ENCODE results near the gene PRDM11. TPM values are rescaled to one million over a fixed set of nuclear protein-coding genes. Genes with fewer than 3 reads are reported as not detected.

The PRDM11 gene
- total and polyA plus RNA-seq, 10 of the 15 experiments (the other 5 are each of a cell fraction or from before 2014, with no cell fraction given): 0.03 to 2.4 (median 0.53) TPM

- ChIA-PET CTCF (no interaction called here), SMC1A (ENCODE audit: uncharacterized antibody, unreplicated experiment) (no interaction called here), POLR2A (no interaction called here), RAD21 (ENCODE audit: unreplicated experiment) (no interaction called here)
- whole genome bisulfite sequencing (ENCODE audit: insufficient coverage, insufficient replicate concordance, low lambda C conversion rate, missing lambda C conversion rate): 18% methylated on average over 10 of the region's 10 CpGs
- Histone ChIP-seq H3K4me3 (no peak overlapping the region), H3K79me2 (ENCODE audit: control insufficient read depth, insufficient read depth, low read length) (no peaks in the 10 kb centered on the region), H3K4me1 (ENCODE audit: control insufficient read depth, insufficient read depth, low read length) (no peaks in the 10 kb centered on the region; the same call in 1 of the 2 replicates), H3K9me3 (replicated peaks; ENCODE audit: control insufficient read depth, insufficient read depth, low read length) (no peaks in the 10 kb centered on the region), H3K27ac (ENCODE audit: control insufficient read depth, insufficient read depth) (no peak overlapping the region), H3K4me2 (ENCODE audit: control insufficient read depth, insufficient read depth) (no peak overlapping the region), H3K36me3 (ENCODE audit: control insufficient read depth in 2 of 2, insufficient read depth in 2 of 2, low read length in 1 of 2) (no peaks in the 10 kb centered on the region), H2AFZ (ENCODE audit: control insufficient read depth, low read depth, low read length) (no peak overlapping the region), H4K20me1 (ENCODE audit: control insufficient read depth, insufficient read depth) (no peaks in the 10 kb centered on the region), H3K27me3 (replicated peaks in 1 of 2; ENCODE audit: control insufficient read depth in 2 of 2, insufficient read depth in 2 of 2, low read length in 1 of 2) (no peaks in the 10 kb centered on the region), H3K9ac (ENCODE audit: control insufficient read depth, insufficient read depth, low read length) (no peak overlapping the region)
- DNase-seq (ENCODE audit: low read depth, low spot score) (no peak), ATAC-seq (no peak), FAIRE-seq (no peak)
- in situ Hi-C loops (cut with MboI) (no loop called here), intact Hi-C loops (cut with micrococcal nuclease; ENCODE audit: unreplicated experiment) (no loop called here)
- BruUV-seq (replicated peaks): no TSS peak
- TF ChIP-seq GABPA (IDR thresholded peaks at IDR 0.05; ENCODE audit: low read depth): no peak
- TF ChIP-seq TAF1 (IDR thresholded peaks at IDR 0.05; ENCODE audit: borderline replicate concordance, low read depth, low read length): no peak
- no peak for TF ChIP-seq TARDBP (IDR thresholded peaks at IDR 0.05; ENCODE audit: borderline replicate concordance)
- TF ChIP-seq ELK1 (IDR thresholded peaks at IDR 0.05; ENCODE audit: low read depth, low read length): no peak
- no peak for TF ChIP-seq HDAC6 (IDR thresholded peaks at IDR 0.05; ENCODE audit: unreplicated experiment)
- TF ChIP-seq, protein P1, sequence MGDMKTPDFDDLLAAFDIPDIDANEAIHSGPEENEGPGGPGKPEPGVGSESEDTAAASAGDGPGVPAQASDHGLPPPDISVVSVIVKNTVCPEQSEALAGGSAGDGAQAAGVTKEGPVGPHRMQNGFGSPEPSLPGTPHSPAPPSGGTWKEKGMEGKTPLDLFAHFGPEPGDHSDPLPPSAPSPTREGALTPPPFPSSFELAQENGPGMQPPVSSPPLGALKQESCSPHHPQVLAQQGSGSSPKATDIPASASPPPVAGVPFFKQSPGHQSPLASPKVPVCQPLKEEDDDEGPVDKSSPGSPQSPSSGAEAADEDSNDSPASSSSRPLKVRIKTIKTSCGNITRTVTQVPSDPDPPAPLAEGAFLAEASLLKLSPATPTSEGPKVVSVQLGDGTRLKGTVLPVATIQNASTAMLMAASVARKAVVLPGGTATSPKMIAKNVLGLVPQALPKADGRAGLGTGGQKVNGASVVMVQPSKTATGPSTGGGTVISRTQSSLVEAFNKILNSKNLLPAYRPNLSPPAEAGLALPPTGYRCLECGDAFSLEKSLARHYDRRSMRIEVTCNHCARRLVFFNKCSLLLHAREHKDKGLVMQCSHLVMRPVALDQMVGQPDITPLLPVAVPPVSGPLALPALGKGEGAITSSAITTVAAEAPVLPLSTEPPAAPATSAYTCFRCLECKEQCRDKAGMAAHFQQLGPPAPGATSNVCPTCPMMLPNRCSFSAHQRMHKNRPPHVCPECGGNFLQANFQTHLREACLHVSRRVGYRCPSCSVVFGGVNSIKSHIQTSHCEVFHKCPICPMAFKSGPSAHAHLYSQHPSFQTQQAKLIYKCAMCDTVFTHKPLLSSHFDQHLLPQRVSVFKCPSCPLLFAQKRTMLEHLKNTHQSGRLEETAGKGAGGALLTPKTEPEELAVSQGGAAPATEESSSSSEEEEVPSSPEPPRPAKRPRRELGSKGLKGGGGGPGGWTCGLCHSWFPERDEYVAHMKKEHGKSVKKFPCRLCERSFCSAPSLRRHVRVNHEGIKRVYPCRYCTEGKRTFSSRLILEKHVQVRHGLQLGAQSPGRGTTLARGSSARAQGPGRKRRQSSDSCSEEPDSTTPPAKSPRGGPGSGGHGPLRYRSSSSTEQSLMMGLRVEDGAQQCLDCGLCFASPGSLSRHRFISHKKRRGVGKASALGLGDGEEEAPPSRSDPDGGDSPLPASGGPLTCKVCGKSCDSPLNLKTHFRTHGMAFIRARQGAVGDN (IDR thresholded peaks at IDR 0.05): no peak
- TF ChIP-seq JUNB (IDR thresholded peaks at IDR 0.05): no peak
- TF ChIP-seq, protein P2, sequence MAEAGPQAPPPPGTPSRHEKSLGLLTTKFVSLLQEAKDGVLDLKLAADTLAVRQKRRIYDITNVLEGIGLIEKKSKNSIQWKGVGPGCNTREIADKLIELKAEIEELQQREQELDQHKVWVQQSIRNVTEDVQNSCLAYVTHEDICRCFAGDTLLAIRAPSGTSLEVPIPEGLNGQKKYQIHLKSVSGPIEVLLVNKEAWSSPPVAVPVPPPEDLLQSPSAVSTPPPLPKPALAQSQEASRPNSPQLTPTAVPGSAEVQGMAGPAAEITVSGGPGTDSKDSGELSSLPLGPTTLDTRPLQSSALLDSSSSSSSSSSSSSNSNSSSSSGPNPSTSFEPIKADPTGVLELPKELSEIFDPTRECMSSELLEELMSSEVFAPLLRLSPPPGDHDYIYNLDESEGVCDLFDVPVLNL (IDR thresholded peaks at IDR 0.05; ENCODE audit: low read depth, low read length): no peak
- no peak for TF ChIP-seq RBBP5 (conservative IDR thresholded peaks at IDR 0.05)
- TF ChIP-seq, protein P3, sequence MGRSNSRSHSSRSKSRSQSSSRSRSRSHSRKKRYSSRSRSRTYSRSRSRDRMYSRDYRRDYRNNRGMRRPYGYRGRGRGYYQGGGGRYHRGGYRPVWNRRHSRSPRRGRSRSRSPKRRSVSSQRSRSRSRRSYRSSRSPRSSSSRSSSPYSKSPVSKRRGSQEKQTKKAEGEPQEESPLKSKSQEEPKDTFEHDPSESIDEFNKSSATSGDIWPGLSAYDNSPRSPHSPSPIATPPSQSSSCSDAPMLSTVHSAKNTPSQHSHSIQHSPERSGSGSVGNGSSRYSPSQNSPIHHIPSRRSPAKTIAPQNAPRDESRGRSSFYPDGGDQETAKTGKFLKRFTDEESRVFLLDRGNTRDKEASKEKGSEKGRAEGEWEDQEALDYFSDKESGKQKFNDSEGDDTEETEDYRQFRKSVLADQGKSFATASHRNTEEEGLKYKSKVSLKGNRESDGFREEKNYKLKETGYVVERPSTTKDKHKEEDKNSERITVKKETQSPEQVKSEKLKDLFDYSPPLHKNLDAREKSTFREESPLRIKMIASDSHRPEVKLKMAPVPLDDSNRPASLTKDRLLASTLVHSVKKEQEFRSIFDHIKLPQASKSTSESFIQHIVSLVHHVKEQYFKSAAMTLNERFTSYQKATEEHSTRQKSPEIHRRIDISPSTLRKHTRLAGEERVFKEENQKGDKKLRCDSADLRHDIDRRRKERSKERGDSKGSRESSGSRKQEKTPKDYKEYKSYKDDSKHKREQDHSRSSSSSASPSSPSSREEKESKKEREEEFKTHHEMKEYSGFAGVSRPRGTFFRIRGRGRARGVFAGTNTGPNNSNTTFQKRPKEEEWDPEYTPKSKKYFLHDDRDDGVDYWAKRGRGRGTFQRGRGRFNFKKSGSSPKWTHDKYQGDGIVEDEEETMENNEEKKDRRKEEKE (IDR thresholded peaks at IDR 0.05): no peak
- no peak for TF ChIP-seq HDGF (IDR thresholded peaks at IDR 0.05)
- TF ChIP-seq, protein P4, sequence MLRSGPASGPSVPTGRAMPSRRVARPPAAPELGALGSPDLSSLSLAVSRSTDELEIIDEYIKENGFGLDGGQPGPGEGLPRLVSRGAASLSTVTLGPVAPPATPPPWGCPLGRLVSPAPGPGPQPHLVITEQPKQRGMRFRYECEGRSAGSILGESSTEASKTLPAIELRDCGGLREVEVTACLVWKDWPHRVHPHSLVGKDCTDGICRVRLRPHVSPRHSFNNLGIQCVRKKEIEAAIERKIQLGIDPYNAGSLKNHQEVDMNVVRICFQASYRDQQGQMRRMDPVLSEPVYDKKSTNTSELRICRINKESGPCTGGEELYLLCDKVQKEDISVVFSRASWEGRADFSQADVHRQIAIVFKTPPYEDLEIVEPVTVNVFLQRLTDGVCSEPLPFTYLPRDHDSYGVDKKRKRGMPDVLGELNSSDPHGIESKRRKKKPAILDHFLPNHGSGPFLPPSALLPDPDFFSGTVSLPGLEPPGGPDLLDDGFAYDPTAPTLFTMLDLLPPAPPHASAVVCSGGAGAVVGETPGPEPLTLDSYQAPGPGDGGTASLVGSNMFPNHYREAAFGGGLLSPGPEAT (IDR thresholded peaks at IDR 0.05; ENCODE audit: low read depth): no peak
- no peak for TF ChIP-seq FOS (IDR thresholded peaks at IDR 0.05; ENCODE audit: borderline replicate concordance, extremely low read depth, insufficient read length)
These were observed 22.1 kb downstream of the PRDM11 start for GRCh38 chr11:45168366-45169130.
